NCI-H187 (cell line): ENCODE results near the gene FLT1.

Experiments
- DNase-seq, 2 experiments: peaks; one replicate each; lab custom pipeline; 2025; lab: John Stamatoyannopoulos, UW

Gene FLT1

GRCh38 chr13:28316129-28316528, 178.8 kb downstream of the FLT1 start:
- DNase-seq: no peak

GRCh38 chr13:28314879-28315278, 180.0 kb downstream of the FLT1 start:
- DNase-seq: no peak

GRCh38 chr13:28313579-28313978, 181.3 kb downstream of the FLT1 start:
- no peak for DNase-seq

GRCh38 chr13:28306325-28306724, 188.6 kb downstream of the FLT1 start:
- DNase-seq: no peak

- DNase-seq: no peak
These were observed 193.1 kb downstream of the FLT1 start for GRCh38 chr13:28301839-28302238.

GRCh38 chr13:28299916-28300315, 195.0 kb downstream of the FLT1 start:
- DNase-seq: no peak

GRCh38 chr13:28297341-28297740, 197.6 kb downstream of the FLT1 start:
- DNase-seq: no peak

GRCh38 chr13:28286263-28286662, 208.7 kb downstream of the FLT1 start:
- DNase-seq: no peak

- DNase-seq: no peak
These were observed 211.3 kb downstream of the FLT1 start for GRCh38 chr13:28283600-28283999.

- no peak for DNase-seq
These were observed 212.5 kb downstream of the FLT1 start for GRCh38 chr13:28282451-28282850.

- no peak for DNase-seq
These were observed 221.0 kb downstream of the FLT1 start for GRCh38 chr13:28273919-28274318.

GRCh38 chr13:28271056-28271840, 223.7 kb downstream of the FLT1 start:
- no peak for DNase-seq

GRCh38 chr13:28268800-28269223, 226.1 kb downstream of the FLT1 start:
- DNase-seq: no peak

- DNase-seq: no peak
These were observed 227.4 kb downstream of the FLT1 start for GRCh38 chr13:28267497-28267896.

GRCh38 chr13:28258417-28258816, 236.5 kb downstream of the FLT1 start:
- no peak for DNase-seq

GRCh38 chr13:28257305-28257704, 237.6 kb downstream of the FLT1 start:
- DNase-seq: no peak

- DNase-seq: no peak
These were observed 242.4 kb downstream of the FLT1 start for GRCh38 chr13:28252547-28252946.

GRCh38 chr13:28251466-28251865, 243.5 kb downstream of the FLT1 start:
- DNase-seq: no peak

GRCh38 chr13:28250542-28250941, 244.4 kb downstream of the FLT1 start:
- DNase-seq: no peak
